ENCODE results near the gene INPP4B.

Gene INPP4B

GRCh38 chr4:142850478-142850877, 4.4 kb upstream of the INPP4B start:
- TF ChIP-seq CTCF (IDR thresholded peaks at IDR 0.05; ENCODE audit: insufficient read depth, low read depth, low read length, missing control alignments): peak; percentile 42
- peak; percentile 26 for DNase-seq (ENCODE audit: low read depth)
- no peak overlapping the region for H3K4me3 ChIP-seq (ENCODE audit: low read length)

- DNase-seq (ENCODE audit: low read depth): peak; percentile 76
- peak overlapping the region; percentile 63 for H3K4me3 ChIP-seq (ENCODE audit: low read length)
- peak; percentile 78 for TF ChIP-seq CTCF (IDR thresholded peaks at IDR 0.05; ENCODE audit: insufficient read depth, low read depth, low read length, missing control alignments)
Measured at GRCh38 chr4:142846729-142847596, 862 bp upstream of the INPP4B start.

- peak; percentile 18 for DNase-seq (ENCODE audit: low read depth)
- H3K4me3 ChIP-seq (ENCODE audit: low read length): peak overlapping the region; percentile 63
- no peak for TF ChIP-seq CTCF (IDR thresholded peaks at IDR 0.05; ENCODE audit: insufficient read depth, low read depth, low read length, missing control alignments)
Measured at GRCh38 chr4:142845293-142846107, 601 bp downstream of the INPP4B start.

GRCh38 chr4:142844782-142845181, 1.3 kb downstream of the INPP4B start:
- no peak for DNase-seq (ENCODE audit: low read depth)
- TF ChIP-seq CTCF (IDR thresholded peaks at IDR 0.05; ENCODE audit: insufficient read depth, low read depth, low read length, missing control alignments): no peak
- no peak overlapping the region for H3K4me3 ChIP-seq (ENCODE audit: low read length)

- no peak overlapping the region for H3K4me3 ChIP-seq (ENCODE audit: low read length)
- DNase-seq (ENCODE audit: low read depth): peak; percentile 61
- TF ChIP-seq CTCF (IDR thresholded peaks at IDR 0.05; ENCODE audit: insufficient read depth, low read depth, low read length, missing control alignments): peak; percentile 60
Measured at GRCh38 chr4:142840516-142841123, 5.5 kb downstream of the INPP4B start.

- DNase-seq (ENCODE audit: low read depth): no peak
- no peak for TF ChIP-seq CTCF (IDR thresholded peaks at IDR 0.05; ENCODE audit: insufficient read depth, low read depth, low read length, missing control alignments)
- H3K4me3 ChIP-seq (ENCODE audit: low read length): no peak overlapping the region
Measured at GRCh38 chr4:142838778-142839177, 7.3 kb downstream of the INPP4B start.
